ENCODE data around the gene DENND1A.

GRCh38 chr9:123417289-123418051 is 512.5 kb downstream of the DENND1A start:
- TF ChIP-seq CTCF (IDR thresholded peaks at IDR 0.05) (no peak), EP300 (IDR thresholded peaks at IDR 0.05) (no peak), NR3C1 (IDR thresholded peaks at IDR 0.05) (no peak), CBX2 (IDR thresholded peaks at IDR 0.05; ENCODE audit: borderline replicate concordance, low read depth) (no peak), POLR2A (IDR thresholded peaks at IDR 0.05; ENCODE audit: low read length) (no peak), POLR2AphosphoS2 (conservative IDR thresholded peaks at IDR 0.05; ENCODE audit: low read length) (no peak), MAX (IDR thresholded peaks at IDR 0.05) (no peak), PBX3 (IDR thresholded peaks at IDR 0.05) (no peak), JUNB (IDR thresholded peaks at IDR 0.05) (no peak), MAZ (IDR thresholded peaks at IDR 0.05; ENCODE audit: borderline replicate concordance, low read depth, low read length) (no peak), JUN (IDR thresholded peaks at IDR 0.05) (no peak), ELK1 (IDR thresholded peaks at IDR 0.05; ENCODE audit: low read depth, low read length) (no peak), MYC (IDR thresholded peaks at IDR 0.05; ENCODE audit: borderline replicate concordance, low read length) (no peak)
